HG03135 (cell line): ENCODE results near the gene CDKN2A.

Experiments used
- ATAC-seq: cut with Tn5 transposase; IDR thresholded peaks from one replicate; pipeline ENCODE4 v1.9.1; 2021; ENCODE audit warnings: mild to moderate bottlenecking, moderate library complexity; ENCODE audit not compliant: unreplicated experiment

The CDKN2A gene

GRCh38 chr9:21993893-21994555 lies at the start of gene CDKN2A:
Gene CDKN2A, minus strand, starts transcription at chr9:21994392.
- peak; percentile 29 for ATAC-seq

GRCh38 chr9:22043928-22044327 lies 49.7 kb upstream of the CDKN2A start:
- no peak for ATAC-seq

GRCh38 chr9:22041775-22042174 lies 47.6 kb upstream of the CDKN2A start:
- ATAC-seq: no peak

GRCh38 chr9:22041344-22041743 lies 47.2 kb upstream of the CDKN2A start:
- no peak for ATAC-seq

GRCh38 chr9:22040760-22041159 lies 46.6 kb upstream of the CDKN2A start:
- ATAC-seq: no peak

GRCh38 chr9:22039258-22039657 lies 45.1 kb upstream of the CDKN2A start:
- no peak for ATAC-seq

- peak; percentile 59 for ATAC-seq
These were observed 43.9 kb upstream of the CDKN2A start for GRCh38 chr9:22037954-22038690.

- no peak for ATAC-seq
These were observed 42.9 kb upstream of the CDKN2A start for GRCh38 chr9:22036866-22037626.

- no peak for ATAC-seq
These were observed 41.4 kb upstream of the CDKN2A start for GRCh38 chr9:22035591-22036011.

GRCh38 chr9:22033012-22033630 lies 38.9 kb upstream of the CDKN2A start:
- ATAC-seq: no peak

GRCh38 chr9:22031655-22032411 lies 37.6 kb upstream of the CDKN2A start:
- ATAC-seq: no peak

GRCh38 chr9:22030101-22030598 lies 36.0 kb upstream of the CDKN2A start:
- peak; percentile 78 for ATAC-seq

- no peak for ATAC-seq
These were observed 35.0 kb upstream of the CDKN2A start for GRCh38 chr9:22029231-22029630.

- no peak for ATAC-seq
These were observed 34.2 kb upstream of the CDKN2A start for GRCh38 chr9:22028394-22028793.

GRCh38 chr9:22026696-22027095 lies 32.5 kb upstream of the CDKN2A start:
- ATAC-seq: no peak

- ATAC-seq: no peak
These were observed 28.2 kb upstream of the CDKN2A start for GRCh38 chr9:22022396-22022795.

- no peak for ATAC-seq
These were observed 16.9 kb upstream of the CDKN2A start for GRCh38 chr9:22010866-22011625.

GRCh38 chr9:22009506-22009867 lies 15.3 kb upstream of the CDKN2A start:
- peak; percentile 35 for ATAC-seq

GRCh38 chr9:22008717-22009505 lies 14.7 kb upstream of the CDKN2A start, which contains the start of gene CDKN2B:
Gene CDKN2B, minus strand, starts transcription at chr9:22009305. Its CDS starts 352 bp downstream, at chr9:22008953.
- ATAC-seq: peak; percentile 92
